NOMO-1 treated with dmso at 0.1 percent for 144 hours (cell line): ENCODE results near the gene TBL3.

Source experiments
- DNase-seq: peaks from one replicate; lab custom pipeline; 2025; ENCODE audit not compliant: unreplicated experiment; lab: John Stamatoyannopoulos, UW

Gene TBL3

GRCh38 chr16:2013527-2013926 is 41.7 kb downstream of the TBL3 start:
- no peak for DNase-seq

- DNase-seq = peak; percentile 89
Measured at GRCh38 chr16:2015117-2015946, 43.5 kb downstream of the TBL3 start.

- DNase-seq = no peak
Measured at GRCh38 chr16:2015947-2016208, 44.0 kb downstream of the TBL3 start.

GRCh38 chr16:2016407-2016922 is 44.6 kb downstream of the TBL3 start:
- DNase-seq = no peak

DNA sequence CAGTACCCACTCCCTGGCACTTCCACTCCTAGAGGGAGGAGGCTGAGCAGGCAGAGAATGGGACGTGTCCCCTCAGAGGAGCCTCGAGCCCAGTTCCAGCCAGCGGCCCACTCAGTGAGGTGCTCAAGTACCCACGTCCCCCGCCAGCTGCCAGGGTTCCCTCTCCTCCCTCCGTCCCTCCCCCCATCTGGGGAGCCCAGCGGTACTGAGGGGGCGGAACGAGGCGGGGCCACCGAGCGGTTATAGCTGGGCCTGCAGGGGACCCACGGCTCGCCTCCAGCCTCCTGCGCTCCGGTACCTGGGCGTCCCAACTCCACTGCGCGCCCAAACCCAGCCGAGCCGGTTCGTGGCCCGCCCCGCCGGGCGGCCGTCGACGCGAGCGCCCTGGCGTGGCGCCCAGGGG is 47.7 kb downstream of the TBL3 start, which contains the start of gene NPW:
TSS of gene NPW (plus strand) at position 268 of the 403 bp plus-strand sequence.
- DNase-seq = no peak

DNA sequence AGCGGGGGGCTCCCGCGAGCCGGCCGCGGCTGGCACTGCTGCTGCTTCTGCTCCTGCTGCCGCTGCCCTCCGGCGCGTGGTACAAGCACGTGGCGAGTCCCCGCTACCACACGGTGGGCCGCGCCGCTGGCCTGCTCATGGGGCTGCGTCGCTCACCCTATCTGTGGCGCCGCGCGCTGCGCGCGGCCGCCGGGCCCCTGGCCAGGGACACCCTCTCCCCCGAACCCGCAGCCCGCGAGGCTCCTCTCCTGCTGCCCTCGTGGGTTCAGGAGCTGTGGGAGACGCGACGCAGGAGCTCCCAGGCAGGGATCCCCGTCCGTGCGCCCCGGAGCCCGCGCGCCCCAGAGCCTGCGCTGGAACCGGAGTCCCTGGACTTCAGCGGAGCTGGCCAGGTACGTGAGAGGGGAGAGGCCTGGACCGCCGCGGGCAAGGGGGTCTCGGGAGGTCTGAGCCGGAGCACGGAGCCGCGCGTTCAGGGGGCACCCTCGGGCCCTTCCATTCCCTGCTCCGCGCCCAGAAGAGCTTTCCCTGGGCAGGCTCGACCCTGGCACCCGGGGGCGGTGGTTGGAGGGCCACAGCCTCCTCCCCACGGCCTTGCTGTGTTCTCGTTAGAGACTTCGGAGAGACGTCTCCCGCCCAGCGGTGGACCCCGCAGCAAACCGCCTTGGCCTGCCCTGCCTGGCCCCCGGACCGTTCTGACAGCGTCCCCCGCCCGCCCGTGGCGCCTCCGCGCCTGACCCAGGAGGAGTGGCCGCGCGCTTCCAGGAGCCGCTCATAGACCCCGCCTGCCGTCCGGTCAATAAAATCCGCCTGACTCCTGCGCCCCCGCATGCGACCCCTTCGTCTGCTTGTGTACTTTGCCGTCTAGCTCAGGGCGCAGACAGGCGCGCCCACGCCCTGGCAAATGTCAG is 48.3 kb downstream of the TBL3 start:
- DNase-seq = no peak

GRCh38 chr16:2022723-2023091 is 50.9 kb downstream of the TBL3 start:
- DNase-seq = no peak

- DNase-seq = peak; percentile 68
Measured at GRCh38 chr16:2023092-2024031, 51.5 kb downstream of the TBL3 start.

DNA sequence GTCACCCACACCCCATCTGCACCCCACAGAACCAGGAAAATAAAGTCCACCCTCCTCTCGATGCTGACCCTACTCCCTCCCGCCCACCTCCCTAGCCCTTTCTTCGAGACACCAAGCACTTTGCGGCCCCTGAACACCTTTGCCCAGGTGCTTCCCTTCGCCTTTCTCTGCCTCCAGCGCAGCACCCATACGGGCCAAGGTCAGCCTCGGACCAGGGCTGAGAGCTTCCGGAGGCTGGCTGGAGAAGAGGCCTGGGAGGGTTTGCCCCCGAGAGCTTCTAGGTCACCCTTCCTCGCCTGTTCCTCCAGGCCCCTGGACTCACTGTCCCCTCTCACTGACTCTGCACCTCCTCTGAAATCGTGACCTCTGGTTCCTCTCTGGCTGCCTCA is 52.2 kb downstream of the TBL3 start:
- DNase-seq = no peak

- DNase-seq = no peak
Measured at GRCh38 chr16:2025251-2025650, 53.4 kb downstream of the TBL3 start.

- DNase-seq = no peak
Measured at GRCh38 chr16:2025878-2026460, 54.1 kb downstream of the TBL3 start.

DNA sequence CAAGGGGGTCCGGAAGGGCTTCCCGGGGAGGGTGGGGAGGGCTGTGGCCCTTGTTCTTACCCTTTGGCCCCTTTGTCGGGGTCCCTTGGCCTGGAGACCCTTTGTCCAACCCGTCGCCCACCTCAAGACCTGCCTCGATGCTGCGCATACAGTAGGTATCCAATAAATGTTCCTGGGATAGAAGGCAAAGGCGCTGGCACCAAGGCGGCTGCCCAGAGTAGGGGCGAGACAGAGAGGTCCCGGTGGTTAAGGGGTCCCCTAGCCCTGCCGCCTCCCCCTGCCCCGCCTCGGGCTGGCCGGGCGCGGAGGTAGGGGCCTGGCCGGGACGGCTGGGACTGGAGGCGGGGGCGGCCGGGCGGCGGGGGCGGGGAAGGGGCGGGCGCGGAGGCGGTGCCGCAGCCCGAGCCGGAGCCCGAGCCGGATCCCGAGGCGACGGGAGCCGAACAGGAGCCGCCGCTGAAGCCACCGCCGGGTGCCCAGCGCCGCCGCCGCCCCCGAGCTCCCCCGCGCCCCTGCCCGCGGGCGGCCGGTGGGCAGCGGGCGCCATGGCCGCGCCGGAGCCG is 54.7 kb downstream of the TBL3 start, which contains the start of gene NHERF2:
TSS of gene NHERF2 (plus strand) at position 442 of the 563 bp plus-strand sequence. CDS start at position 546, 104 bp downstream.
- no peak for DNase-seq

- no peak for DNase-seq
Measured at GRCh38 chr16:2027024-2028010, 55.5 kb downstream of the TBL3 start.

GRCh38 chr16:2028146-2028545 is 56.3 kb downstream of the TBL3 start:
- no peak for DNase-seq

DNA sequence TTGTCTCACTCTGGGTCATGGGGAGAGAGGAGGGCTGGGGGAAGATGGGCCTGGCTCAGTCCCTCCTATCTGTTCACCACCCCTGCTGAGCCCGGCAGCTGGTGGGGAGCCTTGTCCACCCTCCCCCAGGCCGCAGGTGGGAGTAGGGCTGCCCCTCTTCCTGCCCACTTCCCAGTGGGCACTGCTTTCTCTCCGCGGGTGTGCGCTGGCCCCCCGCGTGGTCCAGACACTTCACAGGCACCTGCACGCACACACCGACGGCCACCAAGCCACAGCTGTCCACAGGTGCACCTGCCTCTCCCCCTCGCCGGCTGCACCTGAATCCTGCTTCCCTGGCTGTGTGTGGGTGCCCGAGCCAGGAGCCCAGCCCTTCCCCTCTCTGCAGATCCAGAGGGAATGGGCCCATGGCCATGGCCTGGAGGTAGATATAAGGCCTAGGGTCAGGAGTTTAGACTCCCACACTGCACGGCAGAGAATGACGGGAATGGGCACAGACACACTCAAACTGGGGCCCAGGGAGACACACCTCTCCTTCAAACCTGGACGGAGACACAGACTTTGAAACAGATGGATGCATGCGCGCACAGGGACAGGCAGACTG is 56.9 kb downstream of the TBL3 start:
- DNase-seq = no peak

DNA sequence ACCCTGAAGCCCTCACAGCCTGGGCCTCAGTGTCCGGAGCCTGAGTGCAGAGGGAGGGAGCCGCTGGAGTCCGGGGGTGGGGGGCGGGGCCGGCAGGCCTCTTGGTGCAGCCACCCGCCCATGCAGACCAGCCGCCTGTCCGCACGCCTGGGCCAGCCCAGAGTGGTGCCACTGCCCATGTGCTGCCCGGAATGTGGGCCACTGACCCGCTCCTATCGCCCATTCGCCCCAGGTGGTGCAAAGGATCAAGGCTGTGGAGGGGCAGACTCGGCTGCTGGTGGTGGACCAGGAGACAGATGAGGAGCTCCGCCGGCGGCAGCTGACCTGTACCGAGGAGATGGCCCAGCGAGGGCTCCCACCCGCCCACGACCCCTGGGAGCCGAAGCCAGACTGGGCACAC is 57.5 kb downstream of the TBL3 start:
- DNase-seq = no peak

DNA sequence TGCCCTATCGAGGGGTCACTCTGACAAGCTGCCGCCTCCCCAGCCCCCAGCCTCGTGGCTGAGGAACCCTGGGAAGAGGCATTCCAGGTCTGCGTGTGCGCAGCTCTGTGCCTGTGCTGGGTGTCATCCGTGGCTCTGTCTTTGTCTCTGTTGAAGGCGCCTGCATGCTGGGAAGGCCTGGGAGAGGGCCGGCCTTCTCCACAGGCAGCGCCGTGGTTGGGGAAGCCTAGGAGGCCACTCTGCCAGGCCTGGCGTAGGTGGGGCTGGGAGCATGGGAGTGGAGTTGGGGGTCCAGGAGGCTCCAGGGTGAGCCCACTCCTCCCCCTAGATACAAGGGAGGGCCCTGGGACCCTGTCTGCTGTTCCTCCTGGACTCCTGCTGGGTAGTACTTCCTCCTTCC is 58.2 kb downstream of the TBL3 start:
- DNase-seq = no peak

GRCh38 chr16:2031081-2031577 is 59.3 kb downstream of the TBL3 start:
- DNase-seq = no peak
